Measurements from ENCODE around the gene ODF4.

DNA sequence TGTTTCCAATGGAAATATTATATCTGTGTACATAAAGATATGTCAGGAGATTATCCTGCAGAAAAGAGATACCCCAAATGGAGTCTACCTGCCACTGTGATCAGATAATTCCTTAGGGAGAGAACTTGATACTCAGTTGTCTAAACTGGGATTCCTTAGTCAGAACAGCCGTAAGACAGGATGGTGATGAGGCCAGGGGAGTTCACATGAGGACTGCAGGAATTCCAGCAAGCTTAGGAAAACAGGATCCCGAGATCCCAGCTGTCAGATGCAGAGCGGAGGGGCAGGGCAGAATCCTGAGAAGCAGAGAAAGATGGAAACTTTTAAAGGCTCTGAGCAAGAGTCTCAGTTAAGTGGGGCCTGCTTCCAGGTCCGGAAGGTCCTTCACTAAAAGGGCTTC is 32.1 kb downstream of the ODF4 start:
- TF ChIP-seq POLR2A (IDR thresholded peaks at IDR 0.05) (no peak), EP300 (IDR thresholded peaks at IDR 0.05) (no peak)
- TF ChIP-seq, protein P1, sequence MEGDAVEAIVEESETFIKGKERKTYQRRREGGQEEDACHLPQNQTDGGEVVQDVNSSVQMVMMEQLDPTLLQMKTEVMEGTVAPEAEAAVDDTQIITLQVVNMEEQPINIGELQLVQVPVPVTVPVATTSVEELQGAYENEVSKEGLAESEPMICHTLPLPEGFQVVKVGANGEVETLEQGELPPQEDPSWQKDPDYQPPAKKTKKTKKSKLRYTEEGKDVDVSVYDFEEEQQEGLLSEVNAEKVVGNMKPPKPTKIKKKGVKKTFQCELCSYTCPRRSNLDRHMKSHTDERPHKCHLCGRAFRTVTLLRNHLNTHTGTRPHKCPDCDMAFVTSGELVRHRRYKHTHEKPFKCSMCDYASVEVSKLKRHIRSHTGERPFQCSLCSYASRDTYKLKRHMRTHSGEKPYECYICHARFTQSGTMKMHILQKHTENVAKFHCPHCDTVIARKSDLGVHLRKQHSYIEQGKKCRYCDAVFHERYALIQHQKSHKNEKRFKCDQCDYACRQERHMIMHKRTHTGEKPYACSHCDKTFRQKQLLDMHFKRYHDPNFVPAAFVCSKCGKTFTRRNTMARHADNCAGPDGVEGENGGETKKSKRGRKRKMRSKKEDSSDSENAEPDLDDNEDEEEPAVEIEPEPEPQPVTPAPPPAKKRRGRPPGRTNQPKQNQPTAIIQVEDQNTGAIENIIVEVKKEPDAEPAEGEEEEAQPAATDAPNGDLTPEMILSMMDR (IDR thresholded peaks at IDR 0.05), result no peak
